ENCODE results near the gene GSDME.

GRCh38 chr7:24797270-24797669 is 40.0 kb upstream of the GSDME start:
- no peak for TF ChIP-seq CTCF (IDR thresholded peaks at IDR 0.05 in 2 of 3, conservative IDR thresholded peaks at IDR 0.05 in 1 of 3; ENCODE audit: control insufficient read depth in 2 of 3, extremely low read depth in 1 of 3, insufficient read depth in 1 of 3, low read depth in 3 of 3, low read length in 3 of 3)
- no peak for TF ChIP-seq ZBTB11 (CRISPR knock-in tag; IDR thresholded peaks at IDR 0.05)
- no peak for TF ChIP-seq MXI1 (IDR thresholded peaks at IDR 0.05; ENCODE audit: low read depth, low read length)
- TF ChIP-seq MAX (IDR thresholded peaks at IDR 0.05; ENCODE audit: low read depth, low read length), result no peak
- TF ChIP-seq POLR2A (IDR thresholded peaks at IDR 0.05; ENCODE audit: low read depth, low read length), result no peak
- TF ChIP-seq ATF2 (IDR thresholded peaks at IDR 0.05; ENCODE audit: low read length), result no peak
- no peak for TF ChIP-seq RBBP5 (conservative IDR thresholded peaks at IDR 0.05)
- TF ChIP-seq POLR2AphosphoS5 (IDR thresholded peaks at IDR 0.05; ENCODE audit: low read length), result no peak
- TF ChIP-seq ZBTB33 (IDR thresholded peaks at IDR 0.05), result no peak
- no peak for TF ChIP-seq EP300 (IDR thresholded peaks at IDR 0.05; ENCODE audit: borderline replicate concordance in 1 of 2, control insufficient read depth in 1 of 2, low read depth in 2 of 2, low read length in 2 of 2)
